CD4-positive, CD25-positive, alpha-beta regulatory T cell (primary cell): Measurements from ENCODE around the gene C6orf62. TPM values are rescaled to one million over a fixed set of nuclear protein-coding genes. Genes with fewer than 3 reads are reported as not detected.
"Not testable (repeated sequence)": the region's sequence is repeated elsewhere in the genome, so short reads cannot be mapped to it uniquely, and the experiment has no call there.

Experiments
- ATAC-seq, 2 donors: fragments of 150-1000 bp; cut with Tn5 transposase; one replicate each; pipeline ENCODE4 v1.10.0; 2021; ENCODE audit warnings: low read depth in 2 of 2, moderate number of reproducible peaks in 2 of 2, moderate library complexity in 1 of 2
- DNase-seq, 3 donors: peaks; one replicate each; pipeline versions ENCODE4 v3.0.0 to v3.0.0-alpha.2; 2012 to 2022; ENCODE audit warnings: mixed read lengths in 1 of 3
- H3K27ac ChIP-seq: one replicate; pipeline ENCODE4 v1.7.0; 2013; ENCODE audit warnings: mild to moderate bottlenecking, low read length; ENCODE audit not compliant: insufficient read depth, poor library complexity, severe bottlenecking
- H3K27me3 ChIP-seq: one replicate; pipeline ENCODE4 v1.7.0; 2013; ENCODE audit warnings: low read length; ENCODE audit not compliant: control insufficient read depth, insufficient read depth
- H3K36me3 ChIP-seq: one replicate; pipeline ENCODE4 v1.7.0; 2013; ENCODE audit warnings: mild to moderate bottlenecking, low read length, moderate library complexity; ENCODE audit not compliant: control insufficient read depth, insufficient read depth
- H3K4me1 ChIP-seq: 2 replicates; pipeline ENCODE4 v1.7.0; 2013; ENCODE audit warnings: mild to moderate bottlenecking, low read length; ENCODE audit not compliant: insufficient read depth, control insufficient read depth, poor library complexity, severe bottlenecking
- H3K4me3 ChIP-seq: one replicate; pipeline ENCODE4 v1.7.0; 2013; ENCODE audit warnings: low read depth, mild to moderate bottlenecking, low read length, moderate library complexity
- H3K9me3 ChIP-seq, 2 experiments: 1 replicate in 1 of 2; 2 replicates in 1 of 2; pipeline ENCODE4 v1.7.0; 2013; ENCODE audit warnings: low read length in 2 of 2, mild to moderate bottlenecking in 1 of 2, moderate library complexity in 1 of 2; ENCODE audit not compliant: control insufficient read depth in 2 of 2
- H3K27ac Mint-ChIP-seq, 3 donors: one replicate each; pipeline ENCODE4 v1.8.0; 2020 to 2022; ENCODE audit warnings: mild to moderate bottlenecking in 3 of 3, mixed read lengths in 3 of 3, moderate library complexity in 2 of 3
- H3K27me3 Mint-ChIP-seq: one replicate; pipeline ENCODE4 v1.8.0; 2022; ENCODE audit warnings: mild to moderate bottlenecking, mixed read lengths
- H3K36me3 Mint-ChIP-seq: one replicate; pipeline ENCODE4 v1.8.0; 2020; ENCODE audit warnings: mixed read lengths
- H3K4me1 Mint-ChIP-seq, 4 donors: one replicate each; pipeline ENCODE4 v1.8.0; 2020 to 2022; ENCODE audit warnings: mixed read lengths in 4 of 4, mild to moderate bottlenecking in 1 of 4
- H3K4me3 Mint-ChIP-seq, 4 donors: one replicate each; pipeline ENCODE4 v1.8.0; 2020 to 2022; ENCODE audit warnings: mild to moderate bottlenecking in 4 of 4, mixed read lengths in 4 of 4, moderate library complexity in 3 of 4
- H3K9me3 Mint-ChIP-seq, 7 donors: one replicate each; pipeline ENCODE4 v1.8.0; 2020 to 2022; ENCODE audit warnings: mixed read lengths in 7 of 7, mild to moderate bottlenecking in 3 of 7, moderate library complexity in 2 of 7
- polyA plus RNA-seq, 4 donors: library from polyadenylated mRNA; unstranded; fragments of 300-500 nt; fragmentation: Illumina TruSeq; gene quantifications; one replicate each; pipeline ENCODE4 v1.2.3, GENCODE V29; 2021
- total RNA-seq: library from RNA; stranded (reverse); gene quantifications from one replicate; pipeline ENCODE4 v1.2.3, GENCODE V29; 2022

The C6orf62 gene
- total and polyA plus RNA-seq, 5 donors from 2014 or later: 91.7 to 124 (median 99.6) TPM

DNA sequence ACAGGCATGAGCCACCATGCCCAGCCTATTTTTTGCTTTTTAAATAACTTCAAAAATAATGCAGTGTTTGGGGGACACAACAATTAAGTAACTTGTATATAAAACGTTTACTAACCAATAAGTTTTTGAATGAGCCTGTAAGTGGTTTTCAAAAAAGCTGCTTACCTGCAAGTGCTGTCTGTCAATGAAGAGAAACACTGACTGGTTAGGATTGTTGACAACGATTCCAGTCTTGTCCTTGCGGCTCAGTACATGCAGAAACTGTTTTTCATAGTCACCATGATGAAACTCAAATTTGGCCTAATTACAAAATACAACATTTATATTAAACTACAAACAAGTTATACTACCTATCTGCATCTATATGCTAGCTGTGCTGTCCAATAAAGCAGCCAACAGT is 10.3 kb downstream of the C6orf62 start:
- Histone ChIP-seq H3K9me3 (no peaks in the 10 kb centered on the region), H3K27ac (no peak overlapping the region), H3K36me3 (peaks cover 98% of the 10 kb centered on the region), H3K4me3 (no peak overlapping the region), H3K27me3 (no peaks in the 10 kb centered on the region), H3K4me1 (peaks cover 26% of the 10 kb centered on the region)
- no peaks in the 10 kb centered on the region for H3K27me3 Mint-ChIP-seq
- no peaks in the 10 kb centered on the region for H3K9me3 Mint-ChIP-seq
- no peak for ATAC-seq
- H3K4me1 Mint-ChIP-seq: peaks cover 27 to 59% (median 43%) of the 10 kb centered on the region in 4 donors
- DNase-seq: no peak
- no peak overlapping the region for H3K4me3 Mint-ChIP-seq
- H3K36me3 Mint-ChIP-seq: peaks cover 48% of the 10 kb centered on the region
- peak overlapping the region in 1 of 3 donors; percentile 43 for H3K27ac Mint-ChIP-seq

DNA sequence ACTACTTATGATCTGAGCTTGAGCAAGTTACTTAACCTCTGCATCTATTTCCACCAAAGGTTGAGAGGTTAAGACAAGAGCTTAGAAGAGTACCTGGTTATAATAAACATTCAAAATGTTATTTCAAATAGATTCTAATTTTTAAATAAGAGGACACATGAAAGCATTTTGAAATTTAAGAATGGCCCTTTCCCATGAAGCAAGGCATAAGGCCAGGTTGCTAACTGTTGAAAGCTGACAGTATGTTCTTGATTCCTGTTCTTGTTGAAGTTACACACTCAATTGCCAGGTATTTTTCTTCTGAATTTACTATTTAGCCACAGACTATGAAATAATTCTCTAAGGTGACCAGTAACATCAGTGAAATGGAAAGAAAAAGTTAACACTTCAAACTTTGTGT is 14.5 kb downstream of the C6orf62 start:
- Histone ChIP-seq H3K4me1 (no peaks in the 10 kb centered on the region), H3K27me3 (no peaks in the 10 kb centered on the region), H3K36me3 (peaks cover 78% of the 10 kb centered on the region), H3K4me3 (no peak overlapping the region), H3K9me3 (no peaks in the 10 kb centered on the region), H3K27ac (no peak overlapping the region)
- Mint-ChIP-seq H3K36me3 (peaks cover 33% of the 10 kb centered on the region), H3K4me3 (no peak overlapping the region), H3K4me1 (peaks cover 19 to 48% (median 34%) of the 10 kb centered on the region in 4 donors), H3K9me3 (no peaks in the 10 kb centered on the region), H3K27me3 (no peaks in the 10 kb centered on the region), H3K27ac (no peak overlapping the region)
- ATAC-seq (no peak), DNase-seq (no peak)

DNA sequence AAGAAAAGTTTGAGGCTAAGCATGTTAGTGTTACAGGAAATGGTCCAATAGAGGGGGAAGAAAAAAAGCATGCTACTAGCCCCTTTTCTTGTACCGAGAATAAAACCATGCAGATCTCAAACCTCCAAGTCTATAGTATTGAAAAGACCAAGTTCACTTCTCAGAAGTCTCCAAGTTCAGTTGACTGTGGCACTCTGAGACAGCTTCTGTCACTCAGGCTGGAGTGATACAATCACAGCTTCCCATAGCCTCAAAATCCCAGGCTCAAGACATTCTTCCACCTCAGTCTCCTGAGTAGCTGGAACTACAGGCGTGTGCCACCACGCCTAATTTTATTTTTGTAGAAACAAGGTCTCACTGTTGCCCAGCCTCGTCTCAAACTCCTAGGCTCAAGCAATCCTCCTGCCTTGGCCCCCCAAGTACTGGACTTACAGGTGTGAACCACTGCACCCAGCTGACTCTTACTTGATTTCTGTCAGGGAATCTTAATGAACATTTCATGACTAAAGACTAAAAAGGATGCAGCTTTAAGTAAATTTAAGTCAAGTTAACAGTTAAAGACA is 16.2 kb downstream of the C6orf62 start:
- no peaks in the 10 kb centered on the region for H3K4me1 ChIP-seq
- H3K36me3 ChIP-seq: peaks cover 62% of the 10 kb centered on the region
- H3K27ac ChIP-seq: no peak overlapping the region
- DNase-seq (no peak), ATAC-seq (no peak)
- Mint-ChIP-seq H3K4me3 (no peak overlapping the region), H3K9me3 (no peaks in the 10 kb centered on the region), H3K27me3 (no peaks in the 10 kb centered on the region), H3K36me3 (peaks cover 25% of the 10 kb centered on the region), H3K4me1 (peaks cover 15 to 41% (median 30%) of the 10 kb centered on the region in 4 donors), H3K27ac (peak overlapping the region; percentile 20 to 82 (median 31))
- H3K4me3 ChIP-seq: no peak overlapping the region
- H3K27me3 ChIP-seq: no peaks in the 10 kb centered on the region
- no peaks in the 10 kb centered on the region for H3K9me3 ChIP-seq

DNA sequence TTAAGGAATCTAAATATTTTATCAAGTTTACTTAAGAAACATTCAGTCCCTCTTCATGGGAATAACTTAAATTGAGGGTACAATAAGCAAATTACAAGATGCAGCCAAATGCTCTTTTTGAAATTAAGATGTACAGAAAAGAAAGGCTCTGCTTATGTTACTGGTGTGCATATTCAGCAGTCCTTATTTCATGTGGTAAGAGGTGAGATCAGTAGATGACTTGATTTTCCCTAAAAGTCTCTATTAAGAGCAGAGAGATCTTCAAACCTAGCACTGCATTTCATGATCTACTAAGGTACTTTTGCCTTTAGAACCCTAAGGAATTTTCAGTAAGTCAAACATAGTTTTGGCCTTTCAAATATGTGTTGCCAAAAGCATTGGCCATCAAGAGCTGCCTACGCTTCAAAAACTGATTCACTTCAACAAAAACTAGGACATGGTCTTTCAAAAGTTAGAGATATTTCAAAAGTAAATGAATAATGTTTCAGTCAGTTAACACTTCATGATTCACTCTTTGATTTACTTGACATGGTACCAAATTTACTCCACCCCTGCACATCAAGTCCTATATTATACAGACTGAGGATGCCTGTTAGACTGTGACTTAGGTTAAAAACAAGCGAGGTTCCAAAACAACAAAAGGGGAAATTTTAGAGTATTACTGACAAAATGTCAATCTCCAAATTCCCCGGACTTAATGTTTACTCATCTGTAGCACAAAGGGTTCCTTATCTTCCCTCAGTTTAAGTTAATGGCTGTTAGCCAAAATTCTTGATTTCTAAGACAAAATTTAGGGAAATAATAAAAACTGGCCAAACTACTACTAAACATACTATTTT is 19.2 kb downstream of the C6orf62 start:
- Mint-ChIP-seq H3K4me1 (peaks cover 15 to 34% (median 26%) of the 10 kb centered on the region in 4 donors), H3K9me3 (no peaks in the 10 kb centered on the region), H3K27ac (peak overlapping the region in 2 of 3 donors; percentile 6 to 40), H3K4me3 (no peak overlapping the region), H3K36me3 (no peaks in the 10 kb centered on the region), H3K27me3 (no peaks in the 10 kb centered on the region)
- no peak overlapping the region for H3K27ac ChIP-seq
- peaks cover 31% of the 10 kb centered on the region for H3K36me3 ChIP-seq
- H3K27me3 ChIP-seq: no peaks in the 10 kb centered on the region
- no peak overlapping the region for H3K4me3 ChIP-seq
- DNase-seq (no peak), ATAC-seq (no peak)
- no peaks in the 10 kb centered on the region for H3K4me1 ChIP-seq
- no peaks in the 10 kb centered on the region for H3K9me3 ChIP-seq

DNA sequence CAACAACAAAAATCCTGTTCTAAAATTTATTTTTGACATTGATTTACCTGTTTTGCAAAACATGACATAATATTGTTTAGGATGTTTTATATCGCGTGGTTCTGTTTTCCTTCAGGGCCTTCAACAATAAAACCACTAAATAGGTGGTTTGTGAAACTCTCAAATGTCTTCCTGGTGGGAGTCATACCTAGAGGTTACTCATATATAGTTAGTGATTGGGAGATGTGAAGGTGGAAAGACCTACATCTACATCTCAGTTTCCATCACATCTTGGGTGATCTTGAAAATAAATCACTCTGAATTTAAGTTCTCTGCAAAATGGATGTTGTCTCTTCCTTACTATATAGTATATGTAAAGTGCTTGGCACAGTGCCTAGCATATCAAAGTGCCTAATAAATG is 22.9 kb downstream of the C6orf62 start:
- Histone ChIP-seq H3K36me3 (peaks cover 1% of the 10 kb centered on the region), H3K4me1 (no peaks in the 10 kb centered on the region), H3K27me3 (no peaks in the 10 kb centered on the region), H3K9me3 (no peaks in the 10 kb centered on the region), H3K27ac (no peak overlapping the region), H3K4me3 (no peak overlapping the region)
- Mint-ChIP-seq H3K4me3 (no peak overlapping the region), H3K27ac (no peak overlapping the region), H3K36me3 (no peaks in the 10 kb centered on the region), H3K4me1 (peaks cover 15 to 25% (median 22%) of the 10 kb centered on the region in 4 donors), H3K9me3 (peaks cover 0 to 1% (median 0%) of the 10 kb centered on the region in 7 donors), H3K27me3 (no peaks in the 10 kb centered on the region)
- DNase-seq: no peak
- no peak for ATAC-seq

DNA sequence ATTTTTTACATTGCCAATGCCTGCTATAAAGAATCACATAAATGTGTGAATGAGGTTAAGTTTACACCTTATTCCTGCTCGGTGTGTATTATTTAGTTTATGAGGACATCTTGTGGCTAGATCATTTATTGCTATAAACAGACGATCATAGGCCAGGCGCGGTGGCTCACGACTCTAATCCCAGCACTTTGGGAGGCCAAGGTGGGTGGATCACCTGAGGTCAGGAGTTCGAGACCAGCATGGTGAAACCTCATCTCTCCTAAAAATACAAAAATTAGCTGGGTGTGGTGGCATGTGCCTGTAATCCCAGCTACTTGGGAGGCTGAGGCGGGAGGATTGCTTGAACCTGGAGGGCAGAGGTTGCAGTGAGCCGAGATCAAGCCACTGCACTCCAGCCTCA is 23.3 kb downstream of the C6orf62 start:
- H3K27ac ChIP-seq, H3K4me3 ChIP-seq, H3K4me3 Mint-ChIP-seq, H3K9me3 Mint-ChIP-seq, H3K4me1 ChIP-seq, H3K36me3 ChIP-seq, H3K27me3 Mint-ChIP-seq, H3K27me3 ChIP-seq, H3K9me3 ChIP-seq, H3K36me3 Mint-ChIP-seq: not testable (repeated sequence)
- peak; percentile 12 to 64 (median 63) for DNase-seq
- peaks cover 11 to 21% (median 19%) of the 10 kb centered on the region in 4 donors for H3K4me1 Mint-ChIP-seq
- ATAC-seq: peak; percentile 74 to 75
- peak overlapping the region in 2 of 3 donors; percentile 3 to 32 for H3K27ac Mint-ChIP-seq

DNA sequence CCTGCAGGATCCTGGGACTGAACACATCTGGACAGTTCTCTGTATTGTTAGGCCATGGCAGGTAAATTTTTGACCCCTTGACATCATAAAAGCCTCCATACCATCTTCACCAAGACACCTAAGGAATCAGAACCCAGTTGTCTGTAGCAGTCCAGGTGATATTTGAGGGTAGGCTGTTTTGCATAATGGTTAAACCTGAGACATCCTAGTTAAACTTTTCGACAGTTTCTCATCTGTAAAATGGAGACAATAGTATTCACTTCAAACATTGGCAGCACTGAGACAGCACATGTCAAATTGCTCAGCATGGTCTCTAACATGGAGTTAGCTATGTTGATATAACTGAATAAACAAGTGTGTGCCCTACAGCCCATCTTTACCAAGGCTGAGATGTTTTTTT is 24.8 kb downstream of the C6orf62 start:
- no peaks in the 10 kb centered on the region for H3K4me1 ChIP-seq
- no peaks in the 10 kb centered on the region for H3K9me3 ChIP-seq
- H3K9me3 Mint-ChIP-seq: peaks cover 0 to 1% (median 0%) of the 10 kb centered on the region in 7 donors
- ATAC-seq (no peak), DNase-seq (no peak)
- H3K27me3 Mint-ChIP-seq: no peaks in the 10 kb centered on the region
- no peak overlapping the region for H3K4me3 Mint-ChIP-seq
- H3K36me3 ChIP-seq: no peaks in the 10 kb centered on the region
- H3K27me3 ChIP-seq: no peaks in the 10 kb centered on the region
- no peak overlapping the region for H3K27ac Mint-ChIP-seq
- no peaks in the 10 kb centered on the region for H3K36me3 Mint-ChIP-seq
- H3K4me3 ChIP-seq: no peak overlapping the region
- peaks cover 10 to 18% (median 15%) of the 10 kb centered on the region in 4 donors for H3K4me1 Mint-ChIP-seq
- no peak overlapping the region for H3K27ac ChIP-seq
